Natural killer cell (primary cell): ENCODE results near the gene KRCC1. TPM values are rescaled to one million over a fixed set of nuclear protein-coding genes. Genes with fewer than 3 reads are reported as not detected.

Experiments used
- ATAC-seq, 3 donors: fragments of 150-1000 bp in 2 of 3; fragments of 200-7000 bp in 1 of 3; cut with Tn5 transposase; 1 replicate in 1 of 3; 2 replicates in 2 of 3; pipeline ENCODE4 v1.10.0; 2021; ENCODE audit warnings: mild to moderate bottlenecking in 2 of 3, moderate library complexity in 2 of 3
- DNase-seq, 2 donors: peaks; one replicate each; pipeline versions ENCODE4 v3.0.0 to v3.0.0-alpha.2; 2013 to 2021; ENCODE audit warnings: mixed read lengths in 1 of 2
- H3K27ac ChIP-seq: one replicate; pipeline ENCODE4 v1.5.1; 2013; ENCODE audit warnings: mild to moderate bottlenecking, low read length
- H3K27me3 ChIP-seq: one replicate; pipeline ENCODE4 v1.6.1; 2013; ENCODE audit warnings: low read length; ENCODE audit not compliant: control insufficient read depth, insufficient read depth
- H3K36me3 ChIP-seq: one replicate; pipeline ENCODE4 v1.6.1; 2013; ENCODE audit warnings: low read length; ENCODE audit not compliant: control insufficient read depth, insufficient read depth
- H3K4me1 ChIP-seq: one replicate; pipeline ENCODE4 v1.6.1; 2013; ENCODE audit warnings: low read length; ENCODE audit not compliant: control insufficient read depth, insufficient read depth
- H3K4me3 ChIP-seq: one replicate; pipeline ENCODE4 v1.5.1; 2013; ENCODE audit warnings: low read length
- H3K9me3 ChIP-seq: one replicate; pipeline ENCODE4 v1.6.1; 2013; ENCODE audit warnings: low read length; ENCODE audit not compliant: control insufficient read depth, insufficient read depth
- H3K27ac Mint-ChIP-seq, 2 donors: one replicate each; pipeline ENCODE4 v1.8.0; 2022; ENCODE audit warnings: mild to moderate bottlenecking in 2 of 2, mixed read lengths in 2 of 2, moderate library complexity in 1 of 2
- H3K27me3 Mint-ChIP-seq, 2 donors: one replicate each; pipeline ENCODE4 v1.8.0; 2022; ENCODE audit warnings: low read depth in 2 of 2, mixed read lengths in 2 of 2
- H3K36me3 Mint-ChIP-seq: one replicate; pipeline ENCODE4 v1.8.0; 2022; ENCODE audit warnings: mixed read lengths
- H3K4me1 Mint-ChIP-seq, 2 donors: one replicate each; pipeline ENCODE4 v1.8.0; 2022; ENCODE audit warnings: mixed read lengths in 2 of 2
- H3K4me3 Mint-ChIP-seq: one replicate; pipeline ENCODE4 v1.8.0; 2022; ENCODE audit warnings: mild to moderate bottlenecking, moderate library complexity, mixed read lengths
- H3K9me3 Mint-ChIP-seq, 2 donors: one replicate each; pipeline ENCODE4 v1.8.0; 2022; ENCODE audit warnings: mixed read lengths in 2 of 2
- WGBS: methylation state at CpG from one replicate; pipeline ENCODE4 v1.1.7; 2013; ENCODE audit warnings: missing lambda C conversion rate; ENCODE audit not compliant: insufficient coverage; 5-methylcytosine and 5-hydroxymethylcytosine counted together
- intact Hi-C: fragments of 100-400 bp; cut with micrococcal nuclease; formaldehyde crosslinking; loops from one replicate; pipeline ENCODE4 v1.14.2; 2022
- total RNA-seq, 4 donors: library from RNA; stranded (reverse); fragments of 120-200 nt in 1 of 4; gene quantifications; one replicate each; pipeline versions ENCODE4 v1.2.3 to v1.2.4, GENCODE V29; 2013 to 2022
- TF ChIP-seq, protein P1 (sequence below): fragments of 200-600 bp; IDR thresholded peaks from one replicate; pipeline ENCODE4 v1.8.0; 2022; ENCODE audit warnings: antibody characterized with exemption

Gene KRCC1
- total RNA-seq: 10 to 100 TPM in 2 of 3 donors, 1 to 10 TPM in 1; 9.0 to 17.0 (median 10.5) TPM
- total RNA-seq (2013): 49.3 TPM

GRCh38 chr2:88055371-88056128 lies at the start of gene KRCC1:
Gene KRCC1, minus strand, starts transcription at chr2:88055783. Its CDS starts 27,220 bp downstream, at chr2:88028563.
- peak within 1 kb of the TSS; percentile 87 for H3K27ac ChIP-seq
- WGBS: under 1% methylated on average over 76 of the region's 77 CpGs
- Mint-ChIP-seq H3K4me1 (peaks cover 41 to 42% of the 10 kb centered on the region in 2 donors), H3K27ac (peak within 1 kb of the TSS; percentile 90 to 99), H3K9me3 (no peaks in the 10 kb centered on the region), H3K4me3 (peak within 1 kb of the TSS; percentile 94), H3K36me3 (no peaks in the 10 kb centered on the region), H3K27me3 (no peaks in the 10 kb centered on the region)
- TF ChIP-seq, protein P1, sequence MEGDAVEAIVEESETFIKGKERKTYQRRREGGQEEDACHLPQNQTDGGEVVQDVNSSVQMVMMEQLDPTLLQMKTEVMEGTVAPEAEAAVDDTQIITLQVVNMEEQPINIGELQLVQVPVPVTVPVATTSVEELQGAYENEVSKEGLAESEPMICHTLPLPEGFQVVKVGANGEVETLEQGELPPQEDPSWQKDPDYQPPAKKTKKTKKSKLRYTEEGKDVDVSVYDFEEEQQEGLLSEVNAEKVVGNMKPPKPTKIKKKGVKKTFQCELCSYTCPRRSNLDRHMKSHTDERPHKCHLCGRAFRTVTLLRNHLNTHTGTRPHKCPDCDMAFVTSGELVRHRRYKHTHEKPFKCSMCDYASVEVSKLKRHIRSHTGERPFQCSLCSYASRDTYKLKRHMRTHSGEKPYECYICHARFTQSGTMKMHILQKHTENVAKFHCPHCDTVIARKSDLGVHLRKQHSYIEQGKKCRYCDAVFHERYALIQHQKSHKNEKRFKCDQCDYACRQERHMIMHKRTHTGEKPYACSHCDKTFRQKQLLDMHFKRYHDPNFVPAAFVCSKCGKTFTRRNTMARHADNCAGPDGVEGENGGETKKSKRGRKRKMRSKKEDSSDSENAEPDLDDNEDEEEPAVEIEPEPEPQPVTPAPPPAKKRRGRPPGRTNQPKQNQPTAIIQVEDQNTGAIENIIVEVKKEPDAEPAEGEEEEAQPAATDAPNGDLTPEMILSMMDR: no peak
- H3K9me3 ChIP-seq: no peaks in the 10 kb centered on the region
- intact Hi-C loops: loop anchor here (1.0 to 2.0 kb wide), 2 partner anchors 39 to 1615 kb away; partner anchors contain the start of genes KDM3A and RNU2-63P
- ATAC-seq: peak; percentile 93 to 97 (median 94)
- H3K4me1 ChIP-seq: peaks cover 16% of the 10 kb centered on the region
- H3K36me3 ChIP-seq: no peaks in the 10 kb centered on the region
- H3K4me3 ChIP-seq: peak within 1 kb of the TSS; percentile 65
- peak; percentile 91 to 98 for DNase-seq
- H3K27me3 ChIP-seq: no peaks in the 10 kb centered on the region

- intact Hi-C loops: no loop called here
- H3K27me3 ChIP-seq: no peaks in the 10 kb centered on the region
- no peaks in the 10 kb centered on the region for H3K36me3 Mint-ChIP-seq
- H3K9me3 Mint-ChIP-seq: no peaks in the 10 kb centered on the region
- no peak for DNase-seq
- no peaks in the 10 kb centered on the region for H3K4me1 ChIP-seq
- no peaks in the 10 kb centered on the region for H3K9me3 ChIP-seq
- no peak overlapping the region for H3K27ac Mint-ChIP-seq
- no peaks in the 10 kb centered on the region for H3K4me1 Mint-ChIP-seq
- no peak for ATAC-seq
- no peak overlapping the region for H3K4me3 Mint-ChIP-seq
- H3K36me3 ChIP-seq: no peaks in the 10 kb centered on the region
- peaks cover 13 to 26% of the 10 kb centered on the region in 2 donors for H3K27me3 Mint-ChIP-seq
- WGBS: 89% methylated on average over 3 of the region's 3 CpGs
- H3K4me3 ChIP-seq: no peak overlapping the region
- TF ChIP-seq, protein P1: no peak
- no peak overlapping the region for H3K27ac ChIP-seq
These were observed 44.9 kb upstream of the KRCC1 start for GRCh38 chr2:88100489-88100858.

GRCh38 chr2:88099798-88100488 lies 44.4 kb upstream of the KRCC1 start:
- 79% methylated on average over 5 of the region's 5 CpGs for WGBS
- Histone ChIP-seq H3K4me3 (no peak overlapping the region), H3K9me3 (no peaks in the 10 kb centered on the region), H3K27me3 (no peaks in the 10 kb centered on the region), H3K4me1 (no peaks in the 10 kb centered on the region), H3K27ac (no peak overlapping the region), H3K36me3 (no peaks in the 10 kb centered on the region)
- intact Hi-C loops: no loop called here
- Mint-ChIP-seq H3K4me3 (no peak overlapping the region), H3K4me1 (no peaks in the 10 kb centered on the region), H3K36me3 (no peaks in the 10 kb centered on the region), H3K9me3 (no peaks in the 10 kb centered on the region), H3K27ac (no peak overlapping the region), H3K27me3 (peaks cover 13 to 26% of the 10 kb centered on the region in 2 donors)
- TF ChIP-seq, protein P1: no peak
- DNase-seq: no peak
- no peak for ATAC-seq
